Measurements from ENCODE around the gene AMPD3. TPM values are rescaled to one million over a fixed set of nuclear protein-coding genes. Genes with fewer than 3 reads are reported as not detected.

The AMPD3 gene
- total and polyA plus RNA-seq, 5 donors from 2014 or later = 6.4 to 19.7 (median 7.9) TPM

GRCh38 chr11:10481560-10482349, 26.7 kb downstream of the AMPD3 start:
- no peaks in the 10 kb centered on the region for H3K9me3 ChIP-seq (ENCODE audit: control insufficient read depth in 2 of 2, low read length in 2 of 2)
- no peak overlapping the region for H3K27ac ChIP-seq (ENCODE audit: insufficient read depth, low read length, poor library complexity, severe bottlenecking)
- H3K27me3 ChIP-seq (ENCODE audit: control insufficient read depth, insufficient read depth, low read length) = no peaks in the 10 kb centered on the region
- no peak overlapping the region for H3K4me3 ChIP-seq (ENCODE audit: low read depth, low read length)
- H3K4me1 ChIP-seq (ENCODE audit: control insufficient read depth, insufficient read depth, low read length, poor library complexity, severe bottlenecking) = no peaks in the 10 kb centered on the region
- Mint-ChIP-seq H3K36me3 (peaks cover 33% of the 10 kb centered on the region), H3K4me3 (no peak overlapping the region), H3K27ac (peak overlapping the region in 1 of 3 donors; percentile 86), H3K27me3 (no peaks in the 10 kb centered on the region), H3K9me3 (no peaks in the 10 kb centered on the region), H3K4me1 (peaks cover 0 to 25% (median 12%) of the 10 kb centered on the region in 4 donors)
- H3K36me3 ChIP-seq (ENCODE audit: control insufficient read depth, insufficient read depth, low read length) = peaks cover 67% of the 10 kb centered on the region
- no peak for DNase-seq
- ATAC-seq (ENCODE audit: low read depth in 2 of 2) = no peak

DNA sequence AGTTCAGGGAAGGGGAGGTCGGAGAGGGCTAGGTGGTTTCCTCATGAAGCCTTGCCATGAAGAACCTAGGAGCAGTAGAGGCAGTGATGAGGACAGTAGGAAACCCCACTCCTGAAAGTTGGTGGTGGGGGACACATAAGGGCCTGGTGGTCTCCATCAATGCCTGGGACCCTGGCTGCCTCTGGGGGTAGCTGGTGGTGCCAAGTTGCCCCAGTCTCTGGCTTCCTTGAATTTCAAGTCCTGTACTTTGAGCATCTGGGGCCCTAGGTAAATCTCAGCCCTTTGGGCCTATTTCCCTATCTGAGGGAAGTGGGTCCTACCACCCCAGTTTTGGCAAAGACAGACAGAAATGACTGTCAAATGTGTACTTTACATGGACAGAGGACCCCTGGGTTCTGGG, 28.1 kb downstream of the AMPD3 start:
- peaks cover 72% of the 10 kb centered on the region for H3K36me3 ChIP-seq (ENCODE audit: control insufficient read depth, insufficient read depth, low read length)
- Mint-ChIP-seq H3K9me3 (no peaks in the 10 kb centered on the region), H3K27ac (peak overlapping the region in 1 of 3 donors; percentile 53), H3K36me3 (peaks cover 41% of the 10 kb centered on the region), H3K27me3 (no peaks in the 10 kb centered on the region), H3K4me1 (peaks cover 0 to 23% (median 16%) of the 10 kb centered on the region in 4 donors), H3K4me3 (no peak overlapping the region)
- ATAC-seq (ENCODE audit: low read depth in 2 of 2) (no peak), DNase-seq (no peak)
- H3K27me3 ChIP-seq (ENCODE audit: control insufficient read depth, insufficient read depth, low read length) = no peaks in the 10 kb centered on the region
- H3K4me1 ChIP-seq (ENCODE audit: control insufficient read depth, insufficient read depth, low read length, poor library complexity, severe bottlenecking) = peaks cover 4% of the 10 kb centered on the region
- H3K4me3 ChIP-seq (ENCODE audit: low read depth, low read length) = no peak overlapping the region
- H3K27ac ChIP-seq (ENCODE audit: insufficient read depth, low read length, poor library complexity, severe bottlenecking) = no peak overlapping the region
- no peaks in the 10 kb centered on the region for H3K9me3 ChIP-seq (ENCODE audit: control insufficient read depth in 2 of 2, low read length in 2 of 2)

DNA sequence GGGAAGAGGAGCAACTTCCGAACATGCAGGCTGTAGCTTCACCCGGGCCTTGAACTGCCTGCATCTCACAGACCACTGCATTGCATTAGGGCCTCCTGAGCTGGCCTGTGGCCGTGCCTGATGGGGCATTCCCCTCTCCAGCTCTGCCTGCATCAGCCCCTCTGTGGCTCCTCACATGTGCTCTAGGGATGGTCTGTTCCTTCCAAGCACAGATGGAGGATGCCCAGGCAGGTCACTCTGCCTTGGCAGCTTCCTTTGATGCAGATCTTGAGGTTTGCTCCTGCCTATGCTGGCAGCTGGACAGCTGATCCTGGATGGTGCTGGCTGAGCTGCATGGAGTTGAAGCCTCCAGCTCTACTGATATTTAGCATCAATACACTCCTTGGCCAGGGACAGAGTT, 28.5 kb downstream of the AMPD3 start:
- H3K27ac Mint-ChIP-seq = peak overlapping the region in 1 of 3 donors; percentile 53
- H3K4me3 ChIP-seq (ENCODE audit: low read depth, low read length) = no peak overlapping the region
- peaks cover 41% of the 10 kb centered on the region for H3K36me3 Mint-ChIP-seq
- no peaks in the 10 kb centered on the region for H3K9me3 ChIP-seq (ENCODE audit: control insufficient read depth in 2 of 2, low read length in 2 of 2)
- ATAC-seq (ENCODE audit: low read depth in 2 of 2) (no peak), DNase-seq (no peak)
- peaks cover 68% of the 10 kb centered on the region for H3K36me3 ChIP-seq (ENCODE audit: control insufficient read depth, insufficient read depth, low read length)
- H3K9me3 Mint-ChIP-seq = no peaks in the 10 kb centered on the region
- H3K27ac ChIP-seq (ENCODE audit: insufficient read depth, low read length, poor library complexity, severe bottlenecking) = no peak overlapping the region
- H3K4me1 ChIP-seq (ENCODE audit: control insufficient read depth, insufficient read depth, low read length, poor library complexity, severe bottlenecking) = peaks cover 5% of the 10 kb centered on the region
- H3K4me1 Mint-ChIP-seq = peaks cover 0 to 25% (median 17%) of the 10 kb centered on the region in 4 donors
- no peak overlapping the region for H3K4me3 Mint-ChIP-seq
- H3K27me3 ChIP-seq (ENCODE audit: control insufficient read depth, insufficient read depth, low read length) = no peaks in the 10 kb centered on the region
- no peaks in the 10 kb centered on the region for H3K27me3 Mint-ChIP-seq

GRCh38 chr11:10484461-10485180, 29.6 kb downstream of the AMPD3 start:
- Mint-ChIP-seq H3K4me3 (no peak overlapping the region), H3K4me1 (peaks cover 0 to 30% (median 14%) of the 10 kb centered on the region in 4 donors), H3K9me3 (no peaks in the 10 kb centered on the region), H3K27me3 (no peaks in the 10 kb centered on the region), H3K36me3 (peaks cover 35% of the 10 kb centered on the region), H3K27ac (peak overlapping the region in 1 of 3 donors; percentile 14)
- Histone ChIP-seq H3K4me1 (ENCODE audit: control insufficient read depth, insufficient read depth, low read length, poor library complexity, severe bottlenecking) (peaks cover 12% of the 10 kb centered on the region), H3K27me3 (ENCODE audit: control insufficient read depth, insufficient read depth, low read length) (no peaks in the 10 kb centered on the region), H3K36me3 (ENCODE audit: control insufficient read depth, insufficient read depth, low read length) (peaks cover 60% of the 10 kb centered on the region), H3K27ac (ENCODE audit: insufficient read depth, low read length, poor library complexity, severe bottlenecking) (no peak overlapping the region), H3K4me3 (ENCODE audit: low read depth, low read length) (no peak overlapping the region), H3K9me3 (ENCODE audit: control insufficient read depth in 2 of 2, low read length in 2 of 2) (no peaks in the 10 kb centered on the region)
- no peak for DNase-seq
- no peak for ATAC-seq (ENCODE audit: low read depth in 2 of 2)

DNA sequence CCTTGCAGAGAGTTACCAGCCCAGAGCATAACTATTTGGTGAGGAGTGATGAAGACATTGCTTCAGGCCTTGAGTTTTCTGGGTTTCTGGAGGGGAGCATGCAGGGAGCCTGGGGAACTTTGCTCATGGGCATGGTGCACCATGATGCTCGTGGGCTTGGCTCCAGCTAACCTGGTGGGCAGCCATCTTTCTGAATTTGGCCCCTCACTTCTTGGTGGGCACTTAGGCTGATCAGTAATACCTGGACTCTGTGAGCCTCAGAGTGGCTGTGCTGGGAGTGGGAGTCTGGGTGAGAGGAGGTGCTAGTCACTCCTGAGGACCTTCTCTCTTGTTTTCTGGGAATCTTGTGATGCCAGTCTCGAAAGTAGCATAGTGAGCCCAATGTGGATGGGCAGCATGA, 30.6 kb downstream of the AMPD3 start:
- H3K36me3 Mint-ChIP-seq = peaks cover 36% of the 10 kb centered on the region
- H3K4me3 Mint-ChIP-seq = no peak overlapping the region
- Histone ChIP-seq H3K9me3 (ENCODE audit: control insufficient read depth in 2 of 2, low read length in 2 of 2) (no peaks in the 10 kb centered on the region), H3K4me1 (ENCODE audit: control insufficient read depth, insufficient read depth, low read length, poor library complexity, severe bottlenecking) (peaks cover 12% of the 10 kb centered on the region), H3K27ac (ENCODE audit: insufficient read depth, low read length, poor library complexity, severe bottlenecking) (no peak overlapping the region), H3K27me3 (ENCODE audit: control insufficient read depth, insufficient read depth, low read length) (no peaks in the 10 kb centered on the region), H3K36me3 (ENCODE audit: control insufficient read depth, insufficient read depth, low read length) (peaks cover 66% of the 10 kb centered on the region), H3K4me3 (ENCODE audit: low read depth, low read length) (no peak overlapping the region)
- no peaks in the 10 kb centered on the region for H3K9me3 Mint-ChIP-seq
- peaks cover 0 to 30% (median 15%) of the 10 kb centered on the region in 4 donors for H3K4me1 Mint-ChIP-seq
- ATAC-seq (ENCODE audit: low read depth in 2 of 2) = no peak
- H3K27ac Mint-ChIP-seq = peak overlapping the region in 1 of 3 donors; percentile 82
- no peak for DNase-seq
- no peaks in the 10 kb centered on the region for H3K27me3 Mint-ChIP-seq

DNA sequence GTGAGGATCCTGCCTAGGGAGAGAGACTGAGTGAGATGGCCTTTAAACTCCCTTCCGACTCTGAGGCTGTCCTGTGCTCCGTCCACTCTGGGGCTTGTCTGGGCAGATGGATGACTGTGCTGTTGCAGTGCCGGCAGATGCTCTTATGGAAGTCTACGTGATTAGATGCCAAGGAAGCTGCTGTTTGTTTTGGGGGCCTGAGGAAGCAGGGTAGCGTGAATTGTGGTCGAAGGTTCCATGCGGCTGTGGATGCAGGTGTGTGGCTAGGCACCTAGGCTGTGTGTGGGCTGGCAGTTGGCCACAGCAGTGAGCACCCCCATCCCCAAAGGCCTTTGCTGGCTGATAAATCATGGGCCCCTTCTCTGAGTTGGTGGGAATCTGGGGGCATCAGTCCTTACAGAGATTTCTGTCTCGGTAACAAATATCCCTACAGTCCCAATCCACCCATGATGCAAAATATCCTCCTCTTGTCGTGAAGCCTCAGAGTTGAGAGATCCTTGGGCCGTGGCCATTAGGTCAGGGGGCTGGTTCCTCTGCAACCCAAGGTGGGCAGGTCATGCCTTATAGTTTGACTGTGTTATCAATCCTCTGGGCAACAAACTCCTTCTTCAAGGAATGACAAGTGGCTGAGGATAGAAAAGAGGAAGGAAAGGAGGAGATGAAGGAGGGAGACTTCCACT, 31.2 kb downstream of the AMPD3 start:
- peak overlapping the region in 1 of 3 donors; percentile 82 for H3K27ac Mint-ChIP-seq
- peaks cover 66% of the 10 kb centered on the region for H3K36me3 ChIP-seq (ENCODE audit: control insufficient read depth, insufficient read depth, low read length)
- H3K9me3 ChIP-seq (ENCODE audit: control insufficient read depth in 2 of 2, low read length in 2 of 2) = no peaks in the 10 kb centered on the region
- ATAC-seq (ENCODE audit: low read depth in 2 of 2) = no peak
- H3K4me3 Mint-ChIP-seq = no peak overlapping the region
- no peak overlapping the region for H3K27ac ChIP-seq (ENCODE audit: insufficient read depth, low read length, poor library complexity, severe bottlenecking)
- H3K27me3 Mint-ChIP-seq = no peaks in the 10 kb centered on the region
- H3K36me3 Mint-ChIP-seq = peaks cover 38% of the 10 kb centered on the region
- no peak overlapping the region for H3K4me3 ChIP-seq (ENCODE audit: low read depth, low read length)
- no peak for DNase-seq
- peaks cover under 1 to 28% (median 12%) of the 10 kb centered on the region in 4 donors for H3K4me1 Mint-ChIP-seq
- no peaks in the 10 kb centered on the region for H3K9me3 Mint-ChIP-seq
- H3K27me3 ChIP-seq (ENCODE audit: control insufficient read depth, insufficient read depth, low read length) = no peaks in the 10 kb centered on the region
- H3K4me1 ChIP-seq (ENCODE audit: control insufficient read depth, insufficient read depth, low read length, poor library complexity, severe bottlenecking) = peaks cover 12% of the 10 kb centered on the region

GRCh38 chr11:10487002-10487647, 32.1 kb downstream of the AMPD3 start:
- peaks cover 12% of the 10 kb centered on the region for H3K4me1 ChIP-seq (ENCODE audit: control insufficient read depth, insufficient read depth, low read length, poor library complexity, severe bottlenecking)
- H3K27ac Mint-ChIP-seq = peak overlapping the region in 2 of 3 donors; percentile 83 to 94
- no peaks in the 10 kb centered on the region for H3K9me3 ChIP-seq (ENCODE audit: control insufficient read depth in 2 of 2, low read length in 2 of 2)
- no peak for ATAC-seq (ENCODE audit: low read depth in 2 of 2)
- H3K4me3 ChIP-seq (ENCODE audit: low read depth, low read length) = no peak overlapping the region
- H3K36me3 ChIP-seq (ENCODE audit: control insufficient read depth, insufficient read depth, low read length) = peaks cover 66% of the 10 kb centered on the region
- no peaks in the 10 kb centered on the region for H3K9me3 Mint-ChIP-seq
- H3K4me3 Mint-ChIP-seq = no peak overlapping the region
- no peak overlapping the region for H3K27ac ChIP-seq (ENCODE audit: insufficient read depth, low read length, poor library complexity, severe bottlenecking)
- H3K4me1 Mint-ChIP-seq = peaks cover 5 to 28% (median 14%) of the 10 kb centered on the region in 4 donors
- H3K36me3 Mint-ChIP-seq = peaks cover 46% of the 10 kb centered on the region
- DNase-seq = no peak
- no peaks in the 10 kb centered on the region for H3K27me3 Mint-ChIP-seq
- no peaks in the 10 kb centered on the region for H3K27me3 ChIP-seq (ENCODE audit: control insufficient read depth, insufficient read depth, low read length)

Data from CD4-positive, CD25-positive, alpha-beta regulatory T cell (primary cell).